HepG2 (cell line): Measurements from ENCODE around the gene VSTM5. TPM values are rescaled to one million over a fixed set of nuclear protein-coding genes. Genes with fewer than 3 reads are reported as not detected.

Source experiments
- ATAC-seq: fragments of 200-7000 bp; cut with Tn5 transposase; 3 replicates; pipeline ENCODE4 v1.9.1; 2020; ENCODE audit warnings: mild to moderate bottlenecking, moderate library complexity
- BruUV-seq: library from RNA; stranded (reverse); fragments of 400-500 nt; replicated peaks from 2 replicates; lab custom pipeline; 2021; lab: Mats Ljungman, UMichigan
- CTCF ChIA-PET: fragments of 300-600 bp; formaldehyde crosslinking; extraction: SDS; loops from one replicate; lab custom pipeline; 2021; ENCODE audit warnings: low total read pairs, inconsistent platforms, low intra/inter-chr PET ratio; lab: Yijun Ruan, JAX
- POLR2A ChIA-PET: fragments of 350-600 bp; sonication (Branson Sonifier 250); formaldehyde crosslinking; loops from one replicate; lab custom pipeline; 2020; ENCODE audit warnings: antibody characterized with exemption, inconsistent platforms; lab: Yijun Ruan, JAX
- DNase-seq: peaks from one replicate; pipeline ENCODE4 v3.0.0-alpha.2; 2015; ENCODE audit warnings: low spot score
- FAIRE-seq: peaks from 3 replicates; lab custom pipeline; 2011; peaks lifted over from hg19 to GRCh38; lab: Jason Lieb, UNC
- H2AFZ ChIP-seq: one replicate; pipeline ENCODE4 v1.6.1; 2011; ENCODE audit warnings: low read length, inconsistent platforms
- H3K27ac ChIP-seq: fragments of 300-600 bp; 3 replicates; pipeline ENCODE4 v1.8.0; 2011; ENCODE audit warnings: mixed run types, mild to moderate bottlenecking, mixed read lengths, low read length, inconsistent platforms; ENCODE audit not compliant: insufficient read depth; ENCODE audit errors: extremely low read length
- H3K27me3 ChIP-seq, 2 experiments: fragments of 200-600 bp in 1 of 2; 2 replicates in 1 of 2; 3 replicates in 1 of 2; pipeline versions ENCODE4 v1.6.0 to v1.8.0; 2011; ENCODE audit warnings: low read length in 2 of 2, mild to moderate bottlenecking in 2 of 2, moderate library complexity in 2 of 2, inconsistent platforms in 1 of 2; ENCODE audit not compliant: insufficient read depth in 2 of 2, control insufficient read depth in 1 of 2
- H3K36me3 ChIP-seq, 2 experiments: fragments of 200-600 bp in 1 of 2; replicated peaks in 1 of 2; 2 replicates in 1 of 2; 3 replicates in 1 of 2; pipeline versions ENCODE4 v1.5.1 to v1.8.0; 2011; ENCODE audit warnings: low read length in 2 of 2, inconsistent platforms in 1 of 2; ENCODE audit not compliant: insufficient read depth in 2 of 2, control insufficient read depth in 1 of 2
- H3K4me1 ChIP-seq: 2 replicates; pipeline ENCODE4 v1.5.1; 2012; ENCODE audit warnings: low read length, inconsistent platforms; ENCODE audit not compliant: insufficient read depth
- H3K4me2 ChIP-seq: 2 replicates; pipeline ENCODE4 v1.6.0; 2011; ENCODE audit warnings: low read depth, low read length, inconsistent platforms
- H3K4me3 ChIP-seq, 3 experiments: fragments of 200-600 bp in 1 of 3; sonication (generic), shearing (Covaris generic) in 1 of 3; replicated peaks in 1 of 3; 2 replicates each; pipeline ENCODE4 v1.5.1; 2011 to 2016; ENCODE audit warnings: low read length in 3 of 3, inconsistent platforms in 2 of 3, low read depth in 2 of 3, mild to moderate bottlenecking in 2 of 3, control low read depth in 1 of 3, mixed read lengths in 1 of 3; ENCODE audit not compliant: insufficient read depth in 1 of 3
- H3K79me2 ChIP-seq: one replicate; pipeline ENCODE4 v1.6.1; 2011; ENCODE audit warnings: low read length, inconsistent platforms; ENCODE audit not compliant: insufficient read depth
- H3K9ac ChIP-seq: 2 replicates; pipeline ENCODE4 v1.6.0; 2011; ENCODE audit warnings: mild to moderate bottlenecking, low read depth, low read length, inconsistent platforms; ENCODE audit not compliant: insufficient read depth
- H3K9me3 ChIP-seq: 2 replicates; pipeline ENCODE4 v1.5.1; 2012; ENCODE audit warnings: mild to moderate bottlenecking, low read length
- H4K20me1 ChIP-seq: 2 replicates; pipeline ENCODE4 v1.6.0; 2011; ENCODE audit warnings: inconsistent platforms, mild to moderate bottlenecking, low read length, moderate library complexity; ENCODE audit not compliant: insufficient read depth
- ATF4 ChIP-seq, 2 experiments: fragments of 450-650 bp in 1 of 2; sonication (generic) in 1 of 2; formaldehyde crosslinking; IDR thresholded peaks; 2 replicates each; pipeline versions ENCODE4 v1.5.0 to v1.8.0; 2020 to 2022; ENCODE audit warnings: mild to moderate bottlenecking in 1 of 2, missing genetic modification reagents in 1 of 2
- CEBPG ChIP-seq: IDR thresholded peaks from 2 replicates; pipeline ENCODE4 v1.6.1; 2016
- KLF6 ChIP-seq: IDR thresholded peaks from 2 replicates; pipeline ENCODE4 v1.8.0; 2016; ENCODE audit warnings: missing biosample characterization, missing genetic modification reagents
- NCOA5 ChIP-seq: sonication (generic); formaldehyde crosslinking; IDR thresholded peaks from 2 replicates; pipeline ENCODE4 v1.4.0; 2020; ENCODE audit warnings: missing genetic modification reagents
- SOX6 ChIP-seq, 2 experiments: fragments of 450-650 bp in 1 of 2; sonication (generic) in 1 of 2; formaldehyde crosslinking in 1 of 2; IDR thresholded peaks; 2 replicates each; pipeline versions ENCODE4 v1.4.0 to v1.6.1; 2017 to 2020; ENCODE audit warnings: antibody characterized with exemption in 1 of 2, mild to moderate bottlenecking in 1 of 2, missing genetic modification reagents in 1 of 2
- ZNF362 ChIP-seq: sonication (generic); formaldehyde crosslinking; IDR thresholded peaks from 2 replicates; pipeline ENCODE4 v1.4.0; 2020; ENCODE audit warnings: missing genetic modification reagents, mild to moderate bottlenecking, borderline replicate concordance
- WGBS: methylation state at CpG from one replicate; pipeline ENCODE4 v1.1.6; 2017; ENCODE audit warnings: low lambda C conversion rate; 5-methylcytosine and 5-hydroxymethylcytosine counted together
- in situ Hi-C: cut with HindIII; loops from 2 replicates; pipeline ENCODE4 v1.10.0; 2017; ENCODE audit warnings: low pct_unique_long_range_greater_than_20kb; ENCODE audit not compliant: extremely low pct_ligation_motif_present
- intact Hi-C: fragments of 100-400 bp; cut with micrococcal nuclease; formaldehyde crosslinking; loops from one replicate; pipeline ENCODE4 v1.10.0; 2022; ENCODE audit not compliant: unreplicated experiment
- polyA plus RNA-seq, 8 experiments: library from polyadenylated mRNA; depleted of rRNA in 3 of 8; stranded (reverse) in 7 of 8; unstranded in 1 of 8; fragments of >200 nt; fragmentation: Illumina TruSeq in 4 of 8; extraction: Trizol in 4 of 8; gene quantifications; 2 replicates each; pipeline versions ENCODE4 v1.2.1 to v1.2.3, GENCODE V29; 2011 to 2016; ENCODE audit warnings: low read depth in 4 of 8, missing spikeins in 1 of 8, mixed read lengths in 1 of 8; ENCODE audit not compliant: insufficient read depth in 1 of 8
- total RNA-seq, 5 experiments: library from RNA; depleted of rRNA; stranded (reverse); fragments of >200 nt; fragmentation: Illumina TruSeq; extraction: Trizol; gene quantifications; 2 replicates each; pipeline ENCODE4 v1.2.3, GENCODE V29; 2016; ENCODE audit warnings: low read depth in 1 of 5

Gene VSTM5
- total and polyA plus RNA-seq, 2 of the 13 experiments (the other 11 are each of a cell fraction or from before 2014, with no cell fraction given): not detected

GRCh38 chr11:93791493-93791892, 58.9 kb downstream of the VSTM5 start:
- Histone ChIP-seq H3K9me3 (no peaks in the 10 kb centered on the region), H3K9ac (no peak overlapping the region), H3K4me3 (no peak overlapping the region), H4K20me1 (peaks cover 18% of the 10 kb centered on the region), H2AFZ (no peak overlapping the region), H3K4me2 (no peak overlapping the region), H3K4me1 (peaks cover 22% of the 10 kb centered on the region), H3K27me3 (no peaks in the 10 kb centered on the region), H3K36me3 (peaks cover 25 to 79% of the 10 kb centered on the region in 2 experiments), H3K79me2 (peaks cover 32% of the 10 kb centered on the region), H3K27ac (no peak overlapping the region)
- FAIRE-seq: no peak
- intact Hi-C loops (no loop called here), in situ Hi-C loops (no loop called here)
- ChIA-PET POLR2A (interaction anchor here (2.4 kb wide), 1 partner anchor 50 kb away, joined by 9 read pairs; the partner anchor contains the start of genes C11orf54 and TAF1D), CTCF (no interaction called here)
- TF ChIP-seq ATF4 (CRISPR knock-in tag; IDR thresholded peaks at IDR 0.05) (peak in 1 of 2 experiments; percentile 59; a peak in 1 of 4 replicates), NCOA5 (CRISPR knock-in tag) (no peak), CEBPG (CRISPR knock-in tag) (peak; percentile 30; the same call in 1 of the 2 replicates), ZNF362 (CRISPR knock-in tag) (peak; percentile 55; the same call in 1 of the 2 replicates), KLF6 (no peak), SOX6 (IDR thresholded peaks at IDR 0.05) (no peak), SOX6 (CRISPR knock-in tag; IDR thresholded peaks at IDR 0.05) (peak; percentile 19; the same call in 1 of the 2 replicates)
- DNase-seq: no peak
- BruUV-seq: no TSS peak
- 59% methylated on average over 5 of the region's 5 CpGs for WGBS
- peak; percentile 41; the same call in 2 of the 3 replicates for ATAC-seq
